GM12878 (cell line): ENCODE data around the gene DACT3. TPM values are rescaled to one million over a fixed set of nuclear protein-coding genes. Genes with fewer than 3 reads are reported as not detected.

ENCODE experiments used
- ATF7 ChIP-seq: fragments of 450-650 bp; IDR thresholded peaks from 2 replicates; pipeline ENCODE4 v1.6.1; 2016; ENCODE audit warnings: low read depth, mild to moderate bottlenecking
- BCL11A ChIP-seq: IDR thresholded peaks from 2 replicates; pipeline ENCODE4 v1.6.1; 2011; ENCODE audit warnings: low read depth, low read length
- BCLAF1 ChIP-seq: fragments of 450-650 bp; IDR thresholded peaks from 2 replicates; pipeline ENCODE4 v1.6.1; 2017; ENCODE audit warnings: antibody characterized with exemption, mild to moderate bottlenecking, moderate library complexity
- BMI1 ChIP-seq: fragments of 450-650 bp; IDR thresholded peaks from 2 replicates; pipeline ENCODE4 v1.6.1; 2016; ENCODE audit warnings: mild to moderate bottlenecking, moderate library complexity, borderline replicate concordance
- CBX3 ChIP-seq: fragments of 200-600 bp; sonication (generic); IDR thresholded peaks from 2 replicates; pipeline ENCODE4 v1.6.1; 2016; ENCODE audit warnings: low read depth, borderline replicate concordance
- CBX5 ChIP-seq: sonication (generic); IDR thresholded peaks from 2 replicates; pipeline ENCODE4 v1.6.1; 2016; ENCODE audit warnings: low read depth, moderate library complexity, mild to moderate bottlenecking, inconsistent platforms
- CHD1 ChIP-seq: IDR thresholded peaks from 2 replicates; pipeline ENCODE4 v1.6.1; 2012; ENCODE audit warnings: low read depth, low read length, improper control_type of control experiment
- E4F1 ChIP-seq: fragments of 450-650 bp; IDR thresholded peaks from 2 replicates; pipeline ENCODE4 v1.6.1; 2018; ENCODE audit warnings: borderline replicate concordance, mild to moderate bottlenecking; ENCODE audit not compliant: partially characterized antibody
- EED ChIP-seq: sonication (generic); IDR thresholded peaks from 2 replicates; pipeline ENCODE4 v1.6.1; 2016; ENCODE audit warnings: antibody characterized with exemption, low read depth
- FOXK2 ChIP-seq: fragments of 450-650 bp; IDR thresholded peaks from 2 replicates; pipeline ENCODE4 v1.6.1; 2017; ENCODE audit warnings: mild to moderate bottlenecking, moderate library complexity
- GABPA ChIP-seq: IDR thresholded peaks from 2 replicates; pipeline ENCODE4 v1.6.1; 2014; ENCODE audit warnings: antibody characterized with exemption, low read depth, mild to moderate bottlenecking, inconsistent platforms
- JUNB ChIP-seq: IDR thresholded peaks from 2 replicates; pipeline ENCODE4 v1.6.1; 2016; ENCODE audit warnings: antibody characterized with exemption, mild to moderate bottlenecking
- KDM1A ChIP-seq: fragments of 200-600 bp; sonication (generic); IDR thresholded peaks from 2 replicates; pipeline ENCODE4 v1.6.1; 2016; ENCODE audit warnings: borderline replicate concordance
- NFIC ChIP-seq: IDR thresholded peaks from 2 replicates; pipeline ENCODE4 v1.6.1; 2012; ENCODE audit warnings: low read depth, mild to moderate bottlenecking, inconsistent platforms, low read length, moderate library complexity
- NFXL1 ChIP-seq: fragments of 450-650 bp; IDR thresholded peaks from 2 replicates; pipeline ENCODE4 v1.6.1; 2017; ENCODE audit warnings: antibody characterized with exemption, mild to moderate bottlenecking, borderline replicate concordance
- NFYA ChIP-seq: IDR thresholded peaks from 2 replicates; pipeline ENCODE4 v1.6.1; 2011; ENCODE audit warnings: low read depth, mild to moderate bottlenecking, low read length, improper control_type of control experiment, borderline replicate concordance
- RUNX3 ChIP-seq: IDR thresholded peaks from 2 replicates; pipeline ENCODE4 v1.6.1; 2012; ENCODE audit warnings: low read length, inconsistent platforms
- TCF7 ChIP-seq: IDR thresholded peaks from 2 replicates; pipeline ENCODE4 v1.6.1; 2014; ENCODE audit warnings: antibody characterized with exemption, borderline replicate concordance
- ZBTB4 ChIP-seq: fragments of 450-650 bp; formaldehyde crosslinking; IDR thresholded peaks from 2 replicates; pipeline ENCODE4 v1.4.0; 2022; ENCODE audit warnings: mild to moderate bottlenecking, moderate library complexity
- ZNF207 ChIP-seq: fragments of 450-650 bp; IDR thresholded peaks from 2 replicates; pipeline ENCODE4 v1.6.1; 2014; ENCODE audit warnings: antibody characterized with exemption, mild to moderate bottlenecking, borderline replicate concordance
- ZNF24 ChIP-seq: fragments of 450-650 bp; IDR thresholded peaks from 2 replicates; pipeline ENCODE4 v1.6.1; 2017; ENCODE audit warnings: antibody characterized with exemption, mild to moderate bottlenecking
- polyA plus RNA-seq, 11 experiments: library from polyadenylated mRNA; depleted of rRNA in 4 of 11; unstranded in 6 of 11; stranded (reverse) in 5 of 11; fragments of >200 nt; fragmentation: Nextera tagmentation in 4 of 11; fragmentation: Illumina TruSeq in 1 of 11; extraction: Ambion mirVana in 4 of 11; extraction: Trizol in 1 of 11; gene quantifications; 1 replicate in 1 of 11; 2 replicates in 10 of 11; pipeline versions ENCODE4 v1.2.1 to v1.2.3, GENCODE V29; 2011 to 2016; ENCODE audit warnings: inconsistent platforms in 2 of 11, missing spikeins in 2 of 11, low read depth in 1 of 11
- total RNA-seq, 4 experiments: library from RNA; depleted of rRNA in 3 of 4; stranded (reverse); fragments of >200 nt in 3 of 4; fragmentation: Illumina TruSeq in 1 of 4; extraction: Trizol in 1 of 4; gene quantifications; 2 replicates each; pipeline versions ENCODE4 v1.2.1 to v1.2.3, GENCODE V29; 2013 to 2021

The DACT3 gene
- total and polyA plus RNA-seq, 10 of the 15 experiments (the other 5 are each of a cell fraction or from before 2014, with no cell fraction given): 0.05 to 2.5 (median 0.35) TPM; not detected in 1

GRCh38 chr19:46600384-46601317 is 60.3 kb downstream of the DACT3 start (continued):
- TF ChIP-seq CBX5: peak; percentile 71; the same call in 1 of the 2 replicates
- TF ChIP-seq CBX3: no peak
- no peak for TF ChIP-seq ZBTB4
- TF ChIP-seq EED: no peak
- TF ChIP-seq FOXK2: peak; percentile 99
- TF ChIP-seq ZNF24: peak; percentile 90
- TF ChIP-seq NFYA: no peak; the same call in 1 of the 2 replicates
- peak; percentile 74; the same call in 1 of the 2 replicates for TF ChIP-seq RUNX3
- TF ChIP-seq E4F1: peak; percentile 92
- TF ChIP-seq TCF7: no peak
- no peak for TF ChIP-seq BCL11A
- no peak for TF ChIP-seq GABPA
- TF ChIP-seq BCLAF1: peak; percentile 95
- TF ChIP-seq NFXL1: no peak
- peak; percentile 99 for TF ChIP-seq CHD1
- no peak for TF ChIP-seq KDM1A
- peak; percentile 100 for TF ChIP-seq ATF7
- TF ChIP-seq JUNB: 0 out of 2 replicates have a peak, but pooled peaks have one; percentile 9
- peak; percentile 100 for TF ChIP-seq ZNF207
- TF ChIP-seq NFIC: peak; percentile 71
- TF ChIP-seq BMI1: no peak
